ENCODE results near the gene ME1. TPM values are rescaled to one million over a fixed set of nuclear protein-coding genes. Genes with fewer than 3 reads are reported as not detected.

Gene ME1
- total and polyA plus RNA-seq, 2 donors (not counting 3 experiments of a cell fraction or from before 2014, with no cell fraction given): 7.3 to 29.3 TPM

DNA sequence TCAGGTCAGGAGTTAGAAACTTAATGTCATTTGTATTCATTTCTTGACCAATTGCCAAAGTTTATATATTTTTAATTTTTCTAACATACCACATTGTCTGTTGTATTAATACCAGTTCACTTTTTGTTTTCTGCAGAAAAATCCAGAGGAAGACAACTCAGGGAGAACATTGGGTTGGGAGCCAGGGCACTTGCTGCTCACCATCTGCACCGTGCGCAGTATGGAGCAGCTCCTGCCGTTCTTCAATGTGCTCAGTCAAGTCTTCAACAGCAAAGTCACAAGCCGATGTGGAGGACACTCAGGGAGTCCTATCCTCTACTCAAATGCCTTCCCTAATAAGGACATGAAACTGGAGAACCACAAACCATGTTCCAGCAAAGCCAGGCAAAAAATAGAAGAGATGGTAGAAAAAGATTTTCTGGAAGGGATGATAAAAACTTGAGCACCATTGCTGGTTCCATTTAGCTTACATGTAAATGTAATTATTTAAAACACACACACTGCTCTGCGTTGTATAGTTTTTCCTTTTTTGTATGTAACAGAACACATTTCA is 263.0 kb downstream of the ME1 start:
- Histone ChIP-seq H3K9me1 (replicated peaks; ENCODE audit: control insufficient read depth, extremely low read depth, insufficient read depth, low read length) (no peaks in the 10 kb centered on the region), H3K27me3 (ENCODE audit: control insufficient read depth in 2 of 2, insufficient read depth in 2 of 2, low read length in 2 of 2) (no peaks in the 10 kb centered on the region), H3K79me2 (ENCODE audit: control insufficient read depth, insufficient read depth, low read length) (no peaks in the 10 kb centered on the region), H3K27ac (ENCODE audit: insufficient read depth, low read depth, low read length) (no peak overlapping the region), H3K4me1 (ENCODE audit: control insufficient read depth, extremely low read depth, insufficient read depth, low read length) (no peaks in the 10 kb centered on the region), H3K36me3 (ENCODE audit: control insufficient read depth in 2 of 2, extremely low read depth in 1 of 2, insufficient read depth in 2 of 2, low read length in 2 of 2) (peaks cover 19 to 39% of the 10 kb centered on the region in 2 experiments), H3K9me3 (replicated peaks; ENCODE audit: control insufficient read depth, insufficient read depth, low read length) (no peaks in the 10 kb centered on the region), H3K4me2 (ENCODE audit: insufficient read depth, low read length) (no peak overlapping the region), H2AFZ (ENCODE audit: low read depth, low read length) (no peak overlapping the region), H3K4me3 (replicated peaks in 1 of 3; ENCODE audit: insufficient read depth in 1 of 3, low read depth in 1 of 3, low read length in 3 of 3) (no peak overlapping the region), H4K20me1 (replicated peaks; ENCODE audit: control insufficient read depth, extremely low read depth, insufficient read depth, low read length) (no peaks in the 10 kb centered on the region), H3K9ac (replicated peaks; ENCODE audit: extremely low read depth, insufficient read depth, low read length) (no peak overlapping the region)
- dilution Hi-C loops (cut with MboI; ENCODE audit: extremely low pct_ligation_motif_present, low sequenced_read_pairs) (no loop called here), intact Hi-C loops (cut with micrococcal nuclease) (loop anchor here (2.0 kb wide), 2 partner anchors 15 to 47 kb away; no protein-coding TSS in a partner anchor)
- BruUV-seq (replicated peaks): no TSS peak
- POLR2A ChIA-PET: no interaction called here
- no peak for FAIRE-seq
- no peak for DNase-seq (ENCODE audit: low read depth, low spot score)
- TF ChIP-seq, protein P1, sequence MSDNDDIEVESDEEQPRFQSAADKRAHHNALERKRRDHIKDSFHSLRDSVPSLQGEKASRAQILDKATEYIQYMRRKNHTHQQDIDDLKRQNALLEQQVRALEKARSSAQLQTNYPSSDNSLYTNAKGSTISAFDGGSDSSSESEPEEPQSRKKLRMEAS (IDR thresholded peaks at IDR 0.05; ENCODE audit: insufficient read depth, insufficient read length): no peak
- TF ChIP-seq POLR2AphosphoS5 (IDR thresholded peaks at IDR 0.05; ENCODE audit: insufficient read depth, low read depth, low read length): no peak
- TF ChIP-seq FOS (IDR thresholded peaks at IDR 0.05; ENCODE audit: borderline replicate concordance, insufficient read depth, low read length): no peak
- TF ChIP-seq MYC (IDR thresholded peaks at IDR 0.05; ENCODE audit: low read depth, low read length): no peak
- TF ChIP-seq, protein P2, sequence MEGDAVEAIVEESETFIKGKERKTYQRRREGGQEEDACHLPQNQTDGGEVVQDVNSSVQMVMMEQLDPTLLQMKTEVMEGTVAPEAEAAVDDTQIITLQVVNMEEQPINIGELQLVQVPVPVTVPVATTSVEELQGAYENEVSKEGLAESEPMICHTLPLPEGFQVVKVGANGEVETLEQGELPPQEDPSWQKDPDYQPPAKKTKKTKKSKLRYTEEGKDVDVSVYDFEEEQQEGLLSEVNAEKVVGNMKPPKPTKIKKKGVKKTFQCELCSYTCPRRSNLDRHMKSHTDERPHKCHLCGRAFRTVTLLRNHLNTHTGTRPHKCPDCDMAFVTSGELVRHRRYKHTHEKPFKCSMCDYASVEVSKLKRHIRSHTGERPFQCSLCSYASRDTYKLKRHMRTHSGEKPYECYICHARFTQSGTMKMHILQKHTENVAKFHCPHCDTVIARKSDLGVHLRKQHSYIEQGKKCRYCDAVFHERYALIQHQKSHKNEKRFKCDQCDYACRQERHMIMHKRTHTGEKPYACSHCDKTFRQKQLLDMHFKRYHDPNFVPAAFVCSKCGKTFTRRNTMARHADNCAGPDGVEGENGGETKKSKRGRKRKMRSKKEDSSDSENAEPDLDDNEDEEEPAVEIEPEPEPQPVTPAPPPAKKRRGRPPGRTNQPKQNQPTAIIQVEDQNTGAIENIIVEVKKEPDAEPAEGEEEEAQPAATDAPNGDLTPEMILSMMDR (IDR thresholded peaks at IDR 0.05; ENCODE audit: extremely low read depth in 1 of 2, insufficient read depth in 1 of 2, low read depth in 1 of 2, low read length in 2 of 2): no peak
- no peak for TF ChIP-seq GATA2 (IDR thresholded peaks at IDR 0.05; ENCODE audit: insufficient read depth, insufficient read length, low read depth, low read length)
- no peak for TF ChIP-seq JUN (IDR thresholded peaks at IDR 0.05; ENCODE audit: borderline replicate concordance, insufficient read depth, insufficient read length, low read depth)
- TF ChIP-seq POLR2A (IDR thresholded peaks at IDR 0.05; ENCODE audit: low read depth, low read length): no peak
- TF ChIP-seq EZH2 (IDR thresholded peaks at IDR 0.05; ENCODE audit: borderline replicate concordance, low read depth, low read length, severe bottlenecking): no peak
- CTCF ChIA-PET: interaction anchor here (3.3 to 4.0 kb wide), 2 partner anchors 48 to 100 kb away, joined by 7 to 18 read pairs; partner anchors contain the start of gene DOP1A

Other genes with a start within 250 kb of the ME1 start
- gene PGM3, start 237.8 kb downstream of the ME1 start, total RNA-seq: 70.7 and 74.8 TPM in 2 replicates
- gene PGM3, start 237.8 kb downstream of the ME1 start, polyA plus RNA-seq: 16.3 and 19.8 TPM in 2 replicates
- 4.3 and 4.5 TPM in 2 replicates for gene RWDD2A, start 237.7 kb downstream of the ME1 start, total RNA-seq
- 2.9 and 3.2 TPM in 2 replicates for gene RWDD2A, start 237.7 kb downstream of the ME1 start, polyA plus RNA-seq
- gene PRSS35, start 81.5 kb upstream of the ME1 start, total RNA-seq: not detected in 2 replicates
- not detected in 2 replicates for gene PRSS35, start 81.5 kb upstream of the ME1 start, polyA plus RNA-seq

All from endothelial cell of umbilical vein (primary cell).